Measurements from ENCODE around the gene NPW.

Gene NPW

DNA sequence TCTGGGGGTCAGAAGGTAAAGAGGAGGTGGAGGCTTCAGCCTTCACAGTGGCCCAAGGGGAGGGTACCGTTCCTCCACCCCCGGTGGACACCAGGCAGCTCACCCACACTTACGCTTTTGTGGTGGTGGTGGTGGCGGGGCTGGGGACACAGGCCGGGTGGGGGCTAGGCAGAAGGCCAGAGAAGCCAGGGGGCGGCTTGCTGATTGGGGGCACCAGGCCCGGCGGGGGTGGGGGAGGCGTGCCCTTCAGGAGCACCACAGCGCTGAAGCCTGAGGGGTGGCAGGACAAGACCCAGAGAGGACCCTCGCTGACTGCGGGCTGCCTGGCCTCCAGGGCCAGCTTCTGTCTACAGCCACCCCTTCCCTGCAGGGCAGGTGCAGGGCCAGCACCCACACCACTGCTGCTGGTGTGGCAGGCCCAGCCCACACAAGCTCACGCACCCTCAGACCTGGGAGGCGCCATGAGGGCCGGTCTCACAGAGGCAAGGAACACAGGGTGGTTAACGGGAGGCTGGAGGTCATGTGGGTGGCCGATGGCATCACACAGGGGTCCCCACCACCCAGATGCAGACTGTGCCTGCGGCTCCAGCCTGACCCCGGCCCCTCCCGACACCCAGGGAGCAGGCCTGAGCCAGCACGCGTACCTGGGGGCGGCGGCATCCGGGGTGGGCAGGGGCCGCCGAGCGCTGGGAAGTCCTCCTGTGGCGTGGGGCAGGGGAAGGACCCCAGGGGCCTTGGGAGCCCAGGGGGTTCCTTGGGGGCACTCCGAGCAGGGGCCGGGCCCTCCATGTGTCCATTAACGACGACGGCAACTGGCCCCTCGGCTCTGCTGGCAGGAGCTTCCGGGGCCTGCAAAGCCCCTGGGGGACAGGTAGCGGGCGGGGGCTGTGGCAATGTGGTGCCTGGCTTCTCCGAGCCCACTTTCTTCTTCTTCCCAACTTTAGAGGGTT lies 20.5 kb upstream of the NPW start:
- no peak for DNase-seq (ENCODE audit: low read depth)
- no peak overlapping the region for H3K4me3 ChIP-seq (ENCODE audit: control insufficient read depth, low read depth, low read length)
- TF ChIP-seq CTCF (conservative IDR thresholded peaks at IDR 0.05; ENCODE audit: control insufficient read depth, insufficient read depth, low read depth, low read length), result no peak

DNA sequence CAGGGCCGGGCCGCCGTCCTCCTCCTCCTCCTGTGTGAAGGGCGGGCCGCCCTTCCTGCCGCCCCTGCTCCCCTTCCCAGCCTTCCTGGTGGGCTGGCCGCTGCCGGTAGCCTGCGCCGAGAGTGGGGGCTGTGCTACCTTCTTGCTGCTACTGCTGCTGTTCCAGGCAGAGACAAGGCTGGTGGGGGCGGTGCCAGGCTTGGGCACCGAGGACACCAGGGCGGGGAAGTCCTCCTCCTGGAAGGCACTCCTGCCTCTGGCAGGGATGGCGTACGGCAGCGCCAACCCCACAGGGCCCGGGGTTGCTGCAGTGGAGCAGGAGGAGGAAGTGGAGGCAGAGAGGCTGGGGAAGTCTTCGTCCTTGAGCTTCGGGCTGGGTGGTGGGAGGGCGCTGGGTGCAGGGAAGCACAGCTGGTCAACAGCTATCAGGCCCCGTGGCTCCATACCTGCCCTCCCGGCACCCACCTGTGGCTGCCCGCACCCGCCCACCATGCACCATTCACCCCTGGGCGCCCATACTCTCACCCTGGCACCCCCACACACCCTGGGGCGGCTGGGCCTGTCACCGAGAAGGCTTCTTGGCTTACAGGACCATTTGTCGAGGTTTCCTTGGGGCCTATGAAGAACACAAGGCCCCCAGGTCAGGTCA lies 19.6 kb upstream of the NPW start:
- no peak overlapping the region for H3K4me3 ChIP-seq (ENCODE audit: control insufficient read depth, low read depth, low read length)
- no peak for TF ChIP-seq CTCF (conservative IDR thresholded peaks at IDR 0.05; ENCODE audit: control insufficient read depth, insufficient read depth, low read depth, low read length)
- no peak for DNase-seq (ENCODE audit: low read depth)

DNA sequence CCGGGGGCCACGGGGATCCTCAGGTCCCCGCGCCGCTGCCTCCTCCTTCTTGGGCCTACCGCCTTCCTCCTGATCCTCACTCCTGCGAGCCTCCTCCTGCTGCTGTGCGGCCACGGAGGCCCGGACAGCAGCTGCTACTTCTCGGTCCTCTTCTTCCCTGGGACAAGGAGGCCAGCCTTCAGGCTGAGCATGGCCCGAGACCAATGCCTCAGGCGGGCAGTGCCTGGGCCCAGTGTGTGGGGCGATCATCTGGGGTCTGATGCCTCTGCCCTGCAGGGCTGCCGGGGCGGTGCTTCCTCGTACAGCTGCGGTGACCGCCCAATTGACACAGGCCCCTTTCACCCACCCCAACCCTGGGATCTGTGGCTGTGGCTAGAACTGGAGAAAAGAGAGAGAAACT lies 18.6 kb upstream of the NPW start:
- no peak for DNase-seq (ENCODE audit: low read depth)
- no peak overlapping the region for H3K4me3 ChIP-seq (ENCODE audit: control insufficient read depth, low read depth, low read length)
- no peak for TF ChIP-seq CTCF (conservative IDR thresholded peaks at IDR 0.05; ENCODE audit: control insufficient read depth, insufficient read depth, low read depth, low read length)

GRCh38 chr16:2001456-2002355 lies 17.9 kb upstream of the NPW start:
- no peak overlapping the region for H3K4me3 ChIP-seq (ENCODE audit: control insufficient read depth, low read depth, low read length)
- TF ChIP-seq CTCF (conservative IDR thresholded peaks at IDR 0.05; ENCODE audit: control insufficient read depth, insufficient read depth, low read depth, low read length), result no peak
- no peak for DNase-seq (ENCODE audit: low read depth)

GRCh38 chr16:2002406-2003230 lies 17.0 kb upstream of the NPW start:
- TF ChIP-seq CTCF (conservative IDR thresholded peaks at IDR 0.05; ENCODE audit: control insufficient read depth, insufficient read depth, low read depth, low read length), result no peak
- H3K4me3 ChIP-seq (ENCODE audit: control insufficient read depth, low read depth, low read length), result no peak overlapping the region
- no peak for DNase-seq (ENCODE audit: low read depth)
